Panc1 (cell line): ENCODE results near the gene AAMDC. TPM values are rescaled to one million over a fixed set of nuclear protein-coding genes. Genes with fewer than 3 reads are reported as not detected.
"Not testable (repeated sequence)": the region's sequence is repeated elsewhere in the genome, so short reads cannot be mapped to it uniquely, and the experiment has no call there.

Source experiments
- ATAC-seq: fragments of 200-7000 bp; cut with Tn5 transposase; 2 replicates; pipeline ENCODE4 v1.9.1; 2020; ENCODE audit warnings: mild to moderate bottlenecking, moderate library complexity
- BruUV-seq: library from RNA; stranded (reverse); fragments of 400-500 nt; replicated peaks from 2 replicates; lab custom pipeline; 2021; lab: Mats Ljungman, UMichigan
- CTCF ChIA-PET: fragments of 300-600 bp; sonication (Branson Sonifier 250); formaldehyde crosslinking; loops from one replicate; lab custom pipeline; 2022; ENCODE audit warnings: antibody characterized with exemption; lab: Charles Lee
- POLR2A ChIA-PET: fragments of 300-600 bp; sonication (Branson Sonifier 250); formaldehyde crosslinking; loops from one replicate; lab custom pipeline; 2022; ENCODE audit warnings: antibody characterized with exemption; lab: Charles Lee
- DNase-seq: peaks from one replicate; pipeline ENCODE4 v3.0.0-alpha.2; 2010; ENCODE audit warnings: low read depth, low spot score
- H3K27ac ChIP-seq: 2 replicates; pipeline ENCODE4 v1.5.1; 2011; ENCODE audit warnings: mild to moderate bottlenecking, low read length, inconsistent platforms
- H3K27me3 ChIP-seq: fragments of 200-500 bp; sonication (Bioruptor generic); 2 replicates; pipeline ENCODE4 v1.6.0; 2014; ENCODE audit warnings: low read length, inconsistent platforms; ENCODE audit not compliant: control insufficient read depth, insufficient read depth
- H3K36me3 ChIP-seq: fragments of 200-500 bp; sonication (Bioruptor generic); 2 replicates; pipeline ENCODE4 v1.5.1; 2014; ENCODE audit warnings: inconsistent platforms, mild to moderate bottlenecking, low read length, moderate library complexity; ENCODE audit not compliant: control insufficient read depth, insufficient read depth
- H3K4me1 ChIP-seq: 2 replicates; pipeline ENCODE4 v1.5.1; 2011; ENCODE audit warnings: inconsistent platforms, mild to moderate bottlenecking, low read length, moderate library complexity; ENCODE audit not compliant: control insufficient read depth, insufficient read depth
- H3K4me3 ChIP-seq, 2 experiments: 2 replicates each; pipeline ENCODE4 v1.5.1; 2011 to 2012; ENCODE audit warnings: low read depth in 2 of 2, low read length in 2 of 2, mild to moderate bottlenecking in 2 of 2, inconsistent platforms in 1 of 2, moderate library complexity in 1 of 2
- H3K9me3 ChIP-seq: fragments of 200-500 bp; sonication (Bioruptor generic); 2 replicates; pipeline ENCODE4 v1.5.1; 2014; ENCODE audit warnings: low read depth, mild to moderate bottlenecking, inconsistent platforms, low read length, moderate library complexity; ENCODE audit not compliant: control insufficient read depth, insufficient read depth
- in situ Hi-C: cut with HindIII; loops from 2 replicates; pipeline ENCODE4 v1.10.0; 2016; ENCODE audit warnings: low sequenced_read_pairs, low pct_unique_long_range_greater_than_20kb
- intact Hi-C: fragments of 100-400 bp; cut with micrococcal nuclease; formaldehyde crosslinking; loops from one replicate; pipeline ENCODE4 v1.10.0; 2022; ENCODE audit not compliant: unreplicated experiment
- total RNA-seq: library from RNA; stranded (reverse); gene quantifications from one replicate; pipeline ENCODE4 v1.2.1, GENCODE V29; 2021; ENCODE audit not compliant: unreplicated experiment

AAMDC gene
- total RNA-seq, 1 experiment from 2014 or later: 52.7 TPM

GRCh38 chr11:77917713-77918112 is 96.8 kb downstream of the AAMDC start:
- H3K9me3 ChIP-seq, intact Hi-C loops, BruUV-seq: not testable (repeated sequence)

More at GRCh38 chr11:77917713-77918112, 96.8 kb downstream of the AAMDC start:
- H3K36me3 ChIP-seq, in situ Hi-C loops, CTCF ChIA-PET, H3K4me3 ChIP-seq, H3K27ac ChIP-seq, H3K27me3 ChIP-seq, ATAC-seq, POLR2A ChIA-PET, DNase-seq: not testable (repeated sequence)
- peaks cover 11% of the 10 kb centered on the region for H3K4me1 ChIP-seq

Other genes with a start within 250 kb of the AAMDC start
- 2.3 TPM for gene AQP11, start 231.2 kb upstream of the AAMDC start, total RNA-seq
- gene CLNS1A, start 183.3 kb upstream of the AAMDC start, total RNA-seq: 117 TPM
- gene RSF1, start 422 bp upstream of the AAMDC start, total RNA-seq: 83.0 TPM
- 48.2 TPM for gene INTS4, start 173.5 kb downstream of the AAMDC start, total RNA-seq
- 19.3 TPM for gene KCTD14, start 202.1 kb downstream of the AAMDC start, total RNA-seq
- gene THRSP, start 242.7 kb downstream of the AAMDC start, total RNA-seq: not detected